Brain microvascular endothelial cell (primary cell): Measurements from ENCODE around the gene RTL5.
"Not testable (repeated sequence)": the region's sequence is repeated elsewhere in the genome, so short reads cannot be mapped to it uniquely, and the experiment has no call there.

Source experiments
- DNase-seq: peaks from one replicate; pipeline ENCODE4 v3.0.0-alpha.2; 2020
- H3K27ac ChIP-seq: fragments of 250-450 bp; sonication (Bioruptor Pico); 2 replicates; pipeline ENCODE4 v1.5.1; 2020; ENCODE audit warnings: mild to moderate bottlenecking, moderate library complexity
- H3K27me3 ChIP-seq: fragments of 250-450 bp; sonication (Bioruptor Pico); replicated peaks from 2 replicates; pipeline ENCODE4 v1.5.1; 2020; ENCODE audit warnings: mild to moderate bottlenecking
- H3K36me3 ChIP-seq: fragments of 250-450 bp; sonication (Bioruptor Pico); replicated peaks from 2 replicates; pipeline ENCODE4 v1.5.1; 2020; ENCODE audit warnings: mild to moderate bottlenecking
- H3K4me3 ChIP-seq: 2 replicates; pipeline ENCODE4 v1.5.1; 2011; ENCODE audit warnings: low read depth, mild to moderate bottlenecking, control low read depth, low read length, moderate library complexity
- in situ Hi-C: cut with HindIII; loops from 2 replicates; pipeline ENCODE4 v1.10.0; 2017; ENCODE audit warnings: low sequenced_read_pairs, low pct_ligation_motif_present
- TF ChIP-seq, protein P1 (sequence below): IDR thresholded peaks from 2 replicates; pipeline ENCODE4 v1.5.1; 2011; ENCODE audit warnings: low read depth, mild to moderate bottlenecking, moderate library complexity, low read length, control low read depth, inconsistent platforms; ENCODE audit errors: missing control alignments

RTL5 gene

DNA sequence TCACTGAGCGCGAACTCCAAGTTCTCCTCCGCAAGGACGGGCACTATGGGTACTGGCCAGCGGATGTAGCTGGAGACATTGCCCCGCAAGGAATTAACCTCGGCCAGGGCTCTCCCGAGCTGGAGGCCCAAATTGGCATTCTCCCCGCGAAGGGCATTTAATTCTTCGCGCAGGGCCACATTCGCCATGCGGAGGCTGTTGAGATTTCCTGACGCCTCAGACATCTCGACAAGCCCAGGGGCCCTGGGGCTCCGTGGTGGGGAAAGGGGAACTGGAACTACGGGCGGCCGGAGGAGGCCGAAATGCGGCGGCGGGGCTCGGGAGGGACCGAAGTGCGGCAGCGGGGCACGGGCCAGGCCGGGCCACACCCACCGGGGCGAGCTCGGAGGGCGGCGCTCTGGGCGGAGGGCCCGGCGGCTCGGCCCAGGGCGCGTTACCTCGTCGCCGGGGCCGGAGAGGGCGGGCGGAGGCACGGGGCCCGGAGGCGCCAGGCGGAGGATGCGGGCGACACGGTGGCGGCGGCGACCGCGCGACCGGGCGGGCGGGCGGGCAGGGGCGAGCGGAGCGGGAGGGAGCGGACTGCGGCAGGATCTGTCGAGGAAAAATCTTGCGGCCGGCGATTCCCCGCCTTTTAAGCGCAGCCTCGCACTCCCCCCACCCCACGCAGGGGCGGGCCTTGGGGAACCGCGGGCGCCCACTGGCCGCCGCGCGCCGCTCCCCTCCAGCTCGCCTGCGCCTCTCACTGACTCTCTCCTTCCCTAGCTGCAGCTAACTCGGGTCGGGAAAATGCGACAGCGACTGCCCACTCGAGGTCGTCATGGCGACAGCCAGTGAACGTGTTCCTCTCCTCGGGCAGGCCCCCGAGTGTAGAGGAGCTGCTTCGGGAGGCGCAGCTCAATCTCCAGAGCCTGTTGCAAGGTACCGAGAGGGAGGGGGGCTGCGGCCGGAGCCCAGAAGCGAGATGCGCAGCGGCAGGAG is at the start of gene RTL5:
TSS of gene RTL5 (minus strand) at position 599 of the 978 bp plus-strand sequence.
- Histone ChIP-seq H3K4me3 (peak within 1 kb of the TSS; percentile 55), H3K27ac (no peak within 1 kb of the TSS), H3K36me3 (no peaks in the 10 kb centered on the region), H3K27me3 (no peaks in the 10 kb centered on the region)
- peak; percentile 83 for DNase-seq
- in situ Hi-C loops = no loop called here
- TF ChIP-seq, protein P1, sequence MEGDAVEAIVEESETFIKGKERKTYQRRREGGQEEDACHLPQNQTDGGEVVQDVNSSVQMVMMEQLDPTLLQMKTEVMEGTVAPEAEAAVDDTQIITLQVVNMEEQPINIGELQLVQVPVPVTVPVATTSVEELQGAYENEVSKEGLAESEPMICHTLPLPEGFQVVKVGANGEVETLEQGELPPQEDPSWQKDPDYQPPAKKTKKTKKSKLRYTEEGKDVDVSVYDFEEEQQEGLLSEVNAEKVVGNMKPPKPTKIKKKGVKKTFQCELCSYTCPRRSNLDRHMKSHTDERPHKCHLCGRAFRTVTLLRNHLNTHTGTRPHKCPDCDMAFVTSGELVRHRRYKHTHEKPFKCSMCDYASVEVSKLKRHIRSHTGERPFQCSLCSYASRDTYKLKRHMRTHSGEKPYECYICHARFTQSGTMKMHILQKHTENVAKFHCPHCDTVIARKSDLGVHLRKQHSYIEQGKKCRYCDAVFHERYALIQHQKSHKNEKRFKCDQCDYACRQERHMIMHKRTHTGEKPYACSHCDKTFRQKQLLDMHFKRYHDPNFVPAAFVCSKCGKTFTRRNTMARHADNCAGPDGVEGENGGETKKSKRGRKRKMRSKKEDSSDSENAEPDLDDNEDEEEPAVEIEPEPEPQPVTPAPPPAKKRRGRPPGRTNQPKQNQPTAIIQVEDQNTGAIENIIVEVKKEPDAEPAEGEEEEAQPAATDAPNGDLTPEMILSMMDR = no peak

DNA sequence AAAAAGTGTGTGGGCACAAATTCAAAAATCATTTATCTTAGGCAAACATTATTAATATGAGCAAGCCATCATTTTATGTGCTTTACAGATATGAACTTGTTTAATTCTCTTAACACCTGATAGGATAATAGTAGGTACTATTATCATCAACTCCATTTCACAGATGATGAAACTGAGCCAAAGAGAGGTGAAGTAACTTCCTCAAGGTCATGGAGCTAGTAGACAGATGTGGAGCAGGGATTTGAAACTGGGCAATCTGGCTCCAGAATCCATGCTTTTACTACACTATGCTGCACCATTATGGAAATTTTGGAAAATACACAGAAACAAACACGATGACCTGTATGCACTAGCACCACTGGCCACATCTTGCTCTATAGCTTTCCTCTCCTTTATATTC is 48.8 kb upstream of the RTL5 start:
- H3K27me3 ChIP-seq = no peaks in the 10 kb centered on the region
- in situ Hi-C loops = no loop called here
- TF ChIP-seq, protein P1 = no peak
- no peaks in the 10 kb centered on the region for H3K36me3 ChIP-seq
- no peak overlapping the region for H3K27ac ChIP-seq
- no peak overlapping the region for H3K4me3 ChIP-seq
- DNase-seq = no peak

DNA sequence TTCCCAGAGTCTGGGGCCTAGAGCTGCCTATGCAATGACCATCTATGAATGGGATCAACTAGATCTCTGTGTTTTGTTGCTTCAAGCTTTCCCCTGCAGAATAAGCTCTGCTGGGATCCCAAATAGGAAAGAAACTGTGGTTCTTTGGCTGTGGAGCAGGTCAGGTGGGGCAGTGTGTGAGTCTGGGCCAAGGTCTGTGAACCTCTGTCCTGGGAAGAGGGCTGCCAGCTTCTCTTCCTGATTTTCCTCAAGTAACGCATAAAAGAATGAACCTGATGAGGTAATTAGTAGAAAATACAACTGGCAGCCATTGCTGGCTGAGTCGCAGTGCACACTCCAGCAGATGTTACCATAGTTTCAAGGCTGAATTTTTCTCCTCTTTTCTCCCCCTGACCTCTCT is 45.3 kb upstream of the RTL5 start:
- TF ChIP-seq, protein P1 = no peak
- Histone ChIP-seq H3K27me3 (no peaks in the 10 kb centered on the region), H3K4me3 (no peak overlapping the region), H3K36me3 (no peaks in the 10 kb centered on the region), H3K27ac (no peak overlapping the region)
- in situ Hi-C loops = no loop called here
- DNase-seq = no peak

DNA sequence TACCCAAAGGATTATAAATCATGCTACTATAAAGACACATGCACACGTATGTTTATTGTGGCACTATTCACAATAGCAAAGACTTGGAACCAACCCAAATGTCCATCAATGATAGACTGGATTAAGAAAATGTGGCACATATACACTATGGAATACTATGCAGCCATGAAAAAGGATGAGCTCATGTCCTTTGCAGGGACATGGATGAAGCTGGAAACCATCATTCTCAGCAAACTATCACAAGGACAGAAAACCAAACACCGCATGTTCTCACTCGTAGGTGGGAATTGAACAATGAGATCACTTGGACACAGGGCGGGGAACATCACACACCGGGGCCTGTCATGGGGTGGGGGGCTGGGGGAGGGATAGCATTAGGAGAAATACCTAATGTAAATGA is 44.6 kb upstream of the RTL5 start:
- H3K36me3 ChIP-seq, H3K27ac ChIP-seq, H3K4me3 ChIP-seq, H3K27me3 ChIP-seq, DNase-seq, in situ Hi-C loops: not testable (repeated sequence)

DNA sequence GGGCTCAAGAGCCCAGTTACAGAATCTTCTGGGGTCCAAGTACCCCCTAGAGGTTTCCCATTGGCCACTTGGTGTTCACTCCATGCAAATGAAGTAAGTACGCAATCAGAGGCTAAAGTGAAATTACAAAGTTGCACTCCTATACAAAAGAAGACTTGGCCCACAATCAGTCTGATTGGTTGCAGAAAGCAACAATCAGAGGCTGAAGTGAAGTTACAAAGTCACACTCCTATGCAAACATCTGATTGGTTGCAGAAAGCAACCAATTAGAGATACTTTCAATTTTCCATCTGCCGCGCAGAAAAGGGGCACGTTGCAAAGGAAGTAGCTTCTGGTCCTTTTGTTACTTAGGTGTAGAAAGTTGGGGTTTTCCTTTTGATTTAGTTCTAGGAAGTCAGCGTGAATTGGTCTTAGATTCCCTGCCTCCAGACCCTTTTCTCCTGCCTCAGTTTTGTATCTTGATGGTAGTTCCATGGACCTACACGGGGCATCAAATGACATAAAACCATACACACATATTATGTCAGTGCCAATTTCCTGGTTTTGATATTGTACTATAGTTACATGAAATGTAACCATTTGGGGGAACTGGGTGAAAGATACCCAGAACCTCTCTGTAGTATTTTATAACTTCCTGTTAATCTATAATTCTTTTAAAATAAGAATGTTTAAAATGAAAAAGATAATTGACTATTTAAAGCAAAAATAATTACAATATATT is 37.5 kb upstream of the RTL5 start:
- Histone ChIP-seq H3K36me3 (no peaks in the 10 kb centered on the region), H3K4me3 (no peak overlapping the region), H3K27me3 (no peaks in the 10 kb centered on the region), H3K27ac (no peak overlapping the region)
- DNase-seq = no peak
- in situ Hi-C loops = no loop called here
- TF ChIP-seq, protein P1 = no peak

DNA sequence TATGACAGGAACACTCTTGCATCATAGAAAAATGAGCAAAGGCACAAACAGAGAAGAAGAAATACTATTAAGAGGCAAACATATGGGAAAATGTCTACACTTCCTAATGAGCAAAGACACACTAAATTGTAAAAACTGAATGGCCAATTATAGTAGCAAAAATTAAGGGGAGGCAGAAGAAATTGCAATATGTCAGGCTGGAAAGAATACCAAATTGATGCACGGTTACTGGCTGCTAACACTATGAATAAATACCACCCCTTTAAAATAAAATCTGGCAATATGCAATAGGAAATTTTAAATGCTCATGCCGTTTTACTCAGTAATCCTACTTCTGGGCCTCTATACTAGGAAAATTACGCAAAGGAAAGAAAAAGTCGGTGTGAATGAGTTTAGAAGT is 33.8 kb upstream of the RTL5 start:
- H3K36me3 ChIP-seq = no peaks in the 10 kb centered on the region
- in situ Hi-C loops = no loop called here

More for the DNA sequence above, 33.8 kb upstream of the RTL5 start:
- no peak for DNase-seq
- H3K27ac ChIP-seq = no peak overlapping the region
- H3K27me3 ChIP-seq = peaks cover 3% of the 10 kb centered on the region
- H3K4me3 ChIP-seq = no peak overlapping the region
- TF ChIP-seq, protein P1 = no peak
